LNCaP clone FGC (cell line): ENCODE data around the gene NIPAL3.

Experiments
- DNase-seq: peaks from one replicate; pipeline ENCODE4 v3.0.0-alpha.2; 2011; ENCODE audit warnings: low read depth
- H3K4me3 ChIP-seq: 2 replicates; pipeline ENCODE4 v1.5.1; 2011; ENCODE audit warnings: mild to moderate bottlenecking, low read depth, low read length, control low read depth
- CTCF ChIP-seq: IDR thresholded peaks from 2 replicates; pipeline ENCODE4 v1.5.1; 2012; ENCODE audit warnings: mild to moderate bottlenecking; ENCODE audit not compliant: control insufficient read depth, insufficient read depth; ENCODE audit errors: extremely low read depth

NIPAL3 gene

GRCh38 chr1:24389231-24389678, 26.3 kb upstream of the NIPAL3 start:
- no peak for DNase-seq
- TF ChIP-seq CTCF: no peak
- H3K4me3 ChIP-seq: no peak overlapping the region

- TF ChIP-seq CTCF: peak; percentile 79
- H3K4me3 ChIP-seq: no peak overlapping the region
- no peak for DNase-seq
Observed at GRCh38 chr1:24390924-24391782, 24.4 kb upstream of the NIPAL3 start.

GRCh38 chr1:24391882-24392603, 23.6 kb upstream of the NIPAL3 start:
- peak; percentile 63 for TF ChIP-seq CTCF
- DNase-seq: no peak
- no peak overlapping the region for H3K4me3 ChIP-seq

- TF ChIP-seq CTCF: no peak
- no peak overlapping the region for H3K4me3 ChIP-seq
Observed at GRCh38 chr1:24392604-24392946, 23.0 kb upstream of the NIPAL3 start.

GRCh38 chr1:24392982-24393650, 22.5 kb upstream of the NIPAL3 start:
- DNase-seq: no peak
- H3K4me3 ChIP-seq: no peak overlapping the region
- TF ChIP-seq CTCF: no peak

More at GRCh38 chr1:24392604-24392946, 23.0 kb upstream of the NIPAL3 start:
- no peak for DNase-seq

- no peak for TF ChIP-seq CTCF
- H3K4me3 ChIP-seq: no peak overlapping the region
- DNase-seq: no peak
Observed at GRCh38 chr1:24393892-24394291, 21.7 kb upstream of the NIPAL3 start.
